Right lobe of liver (tissue), 4 donors: ENCODE measurements around the gene SLC9A2.

ENCODE experiments used
- CTCF ChIP-seq, 4 donors: fragments of 200-600 bp in 3 of 4; fragments of 450-650 bp in 1 of 4; IDR thresholded peaks; one replicate each; pipeline versions ENCODE4 v1.5.1 to v1.8.0; 2016 to 2022; ENCODE audit warnings: antibody characterized with exemption in 4 of 4, mild to moderate bottlenecking in 2 of 4
- POLR2A ChIP-seq: fragments of 450-650 bp; IDR thresholded peaks from one replicate; pipeline ENCODE4 v1.6.1; 2017; ENCODE audit warnings: antibody characterized with exemption, mild to moderate bottlenecking
- donor health status: DM: no; HTN: no; CAD: no.
- donor health status: DM: no; HTN: no; CAD: no.
- donor health status: DM: no; HTN: yes; CAD: no.

- TF ChIP-seq CTCF (IDR thresholded peaks at IDR 0.05) = no peak
- no peak for TF ChIP-seq POLR2A
These were observed 15.5 kb downstream of the SLC9A2 start for GRCh38 chr2:102634831-102635241.
